Activated T-helper 1 cell treated with anti-CD3 and anti-CD28 coated beads, Interleukin-12 subunit alpha, Interleukin-12 subunit beta, Interleukin-2, Interleukin-4 antibody, amounts not matched to agents 30 ng/mL and 10 ng/mL and 1 ng/mL, durations not matched to agents 14 hours and 24 hours and 36 hours (primary cell): Measurements from ENCODE around the gene VSIG10. TPM values are rescaled to one million over a fixed set of nuclear protein-coding genes. Genes with fewer than 3 reads are reported as not detected.
A peak's percentile ranks its signal among the peaks of the same experiment; 100 is the strongest.

Experiments
- DNase-seq: peaks from one replicate; pipeline ENCODE4 v3.0.0; 2021; ENCODE audit warnings: low spot score
- H3K27ac Mint-ChIP-seq: one replicate; pipeline ENCODE4 v1.8.0; 2021; ENCODE audit warnings: mild to moderate bottlenecking, mixed read lengths
- H3K27me3 Mint-ChIP-seq: one replicate; pipeline ENCODE4 v1.8.0; 2022; ENCODE audit warnings: mild to moderate bottlenecking, moderate library complexity, mixed read lengths; ENCODE audit not compliant: insufficient read depth
- H3K36me3 Mint-ChIP-seq: one replicate; pipeline ENCODE4 v1.8.0; 2021; ENCODE audit warnings: low read depth, mixed read lengths
- H3K4me1 Mint-ChIP-seq: one replicate; pipeline ENCODE4 v1.8.0; 2021; ENCODE audit warnings: low read depth, mixed read lengths
- H3K4me3 Mint-ChIP-seq: one replicate; pipeline ENCODE4 v1.8.0; 2021; ENCODE audit warnings: mild to moderate bottlenecking, moderate library complexity, mixed read lengths
- H3K9me3 Mint-ChIP-seq: one replicate; pipeline ENCODE4 v1.8.0; 2021; ENCODE audit warnings: mixed read lengths
- intact Hi-C: fragments of 100-400 bp; cut with micrococcal nuclease; formaldehyde crosslinking; loops from one replicate; pipeline ENCODE4 v1.15.1; 2024
- total RNA-seq: library from RNA; stranded (reverse); gene quantifications from 2 replicates; pipeline ENCODE4 v1.2.3, GENCODE V29; 2022

The VSIG10 gene
- total RNA-seq, 1 donor from 2014 or later, result 16.0 TPM

DNA sequence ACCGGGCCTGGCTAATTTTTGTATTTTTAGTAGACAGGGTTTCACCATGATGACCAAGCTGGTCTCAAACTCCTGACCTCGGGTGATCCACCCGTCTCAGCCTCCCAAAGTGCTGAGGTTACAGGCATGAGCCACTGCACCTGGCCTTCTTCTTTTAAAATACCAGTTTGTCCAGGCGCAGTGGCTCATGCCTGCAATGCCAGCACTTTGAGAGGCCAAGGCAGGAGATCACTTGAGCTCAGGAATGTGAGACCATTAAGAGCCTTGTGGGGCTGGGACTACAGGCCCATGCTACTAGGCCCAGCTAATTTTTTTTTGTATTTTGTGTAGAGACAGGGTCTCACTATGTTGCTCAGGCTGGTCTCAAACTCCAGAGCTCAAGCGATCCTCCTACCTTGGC lies 24.1 kb upstream of the VSIG10 start:
- Mint-ChIP-seq H3K27ac (no peak overlapping the region), H3K27me3 (no peaks in the 10 kb centered on the region), H3K4me1 (peaks cover 6% of the 10 kb centered on the region), H3K9me3 (no peaks in the 10 kb centered on the region), H3K4me3 (no peak overlapping the region), H3K36me3 (no peaks in the 10 kb centered on the region)
- intact Hi-C loops, result no loop called here
- DNase-seq, result no peak

GRCh38 chr12:118126119-118126757 lies 22.4 kb upstream of the VSIG10 start:
- H3K4me3 Mint-ChIP-seq, result no peak overlapping the region
- intact Hi-C loops, result no loop called here
- DNase-seq, result no peak
- no peaks in the 10 kb centered on the region for H3K9me3 Mint-ChIP-seq
- no peaks in the 10 kb centered on the region for H3K27me3 Mint-ChIP-seq
- no peaks in the 10 kb centered on the region for H3K36me3 Mint-ChIP-seq
- H3K4me1 Mint-ChIP-seq, result peaks cover 3% of the 10 kb centered on the region
- no peak overlapping the region for H3K27ac Mint-ChIP-seq

GRCh38 chr12:118125743-118126118 lies 21.9 kb upstream of the VSIG10 start:
- no peak overlapping the region for H3K27ac Mint-ChIP-seq
- no peak overlapping the region for H3K4me3 Mint-ChIP-seq
- intact Hi-C loops, result no loop called here
- DNase-seq, result no peak
- H3K9me3 Mint-ChIP-seq, result no peaks in the 10 kb centered on the region
- H3K36me3 Mint-ChIP-seq, result no peaks in the 10 kb centered on the region
- H3K27me3 Mint-ChIP-seq, result no peaks in the 10 kb centered on the region
- peaks cover 8% of the 10 kb centered on the region for H3K4me1 Mint-ChIP-seq

GRCh38 chr12:118124333-118124874 lies 20.6 kb upstream of the VSIG10 start:
- intact Hi-C loops, result loop anchor here (5.0 kb wide), 2 partner anchors 233 to 247 kb away; no protein-coding TSS in a partner anchor
- no peak overlapping the region for H3K4me3 Mint-ChIP-seq
- no peak for DNase-seq
- H3K27me3 Mint-ChIP-seq, result no peaks in the 10 kb centered on the region
- no peak overlapping the region for H3K27ac Mint-ChIP-seq
- no peaks in the 10 kb centered on the region for H3K9me3 Mint-ChIP-seq
- peaks cover 14% of the 10 kb centered on the region for H3K4me1 Mint-ChIP-seq
- H3K36me3 Mint-ChIP-seq, result no peaks in the 10 kb centered on the region

DNA sequence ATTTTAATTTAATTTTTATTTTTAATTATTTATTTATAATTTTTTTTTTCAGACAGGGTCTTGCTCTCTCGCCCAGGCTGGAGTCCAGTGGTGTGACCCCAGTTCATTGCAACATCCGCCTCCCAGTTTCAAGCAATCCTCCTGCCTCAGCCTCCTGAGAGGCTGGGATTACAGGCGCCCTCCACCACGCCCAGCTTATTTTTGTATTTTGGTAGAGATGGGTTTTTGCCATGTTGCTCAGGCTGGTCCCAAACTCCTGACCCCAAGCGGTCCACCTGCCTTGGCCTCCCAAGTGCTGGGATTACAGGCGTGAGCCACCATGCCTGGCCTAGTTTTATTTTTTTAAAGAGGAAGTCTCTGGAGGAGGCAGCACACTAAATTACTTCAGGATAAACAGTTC lies 18.5 kb upstream of the VSIG10 start:
- DNase-seq, result no peak
- intact Hi-C loops, result loop anchor here (5.0 kb wide), 2 partner anchors 235 to 245 kb away; no protein-coding TSS in a partner anchor
- Mint-ChIP-seq H3K27me3 (peaks cover 2% of the 10 kb centered on the region), H3K27ac (no peak overlapping the region), H3K4me1 (peaks cover 14% of the 10 kb centered on the region), H3K36me3 (no peaks in the 10 kb centered on the region), H3K9me3 (no peaks in the 10 kb centered on the region), H3K4me3 (no peak overlapping the region)

- intact Hi-C loops, result loop anchor here (1.0 to 5.0 kb wide), 5 partner anchors 16 to 253 kb away; partner anchors contain the start of gene PEBP1
- H3K36me3 Mint-ChIP-seq, result no peaks in the 10 kb centered on the region
- no peak overlapping the region for H3K4me3 Mint-ChIP-seq
- peaks cover 14% of the 10 kb centered on the region for H3K4me1 Mint-ChIP-seq
- DNase-seq, result peak; percentile 28
- no peak overlapping the region for H3K27ac Mint-ChIP-seq
- peaks cover 2% of the 10 kb centered on the region for H3K27me3 Mint-ChIP-seq
- no peaks in the 10 kb centered on the region for H3K9me3 Mint-ChIP-seq
These were observed 17.0 kb upstream of the VSIG10 start for GRCh38 chr12:118120579-118121363.

- Mint-ChIP-seq H3K4me1 (peaks cover 14% of the 10 kb centered on the region), H3K27me3 (peaks cover 2% of the 10 kb centered on the region), H3K27ac (no peak overlapping the region), H3K36me3 (no peaks in the 10 kb centered on the region), H3K9me3 (no peaks in the 10 kb centered on the region), H3K4me3 (no peak overlapping the region)
- DNase-seq, result no peak
- intact Hi-C loops, result no loop called here
These were observed 15.7 kb upstream of the VSIG10 start for GRCh38 chr12:118119449-118119879.

GRCh38 chr12:118109088-118109487 lies 5.3 kb upstream of the VSIG10 start:
- no peaks in the 10 kb centered on the region for H3K9me3 Mint-ChIP-seq
- peaks cover 7% of the 10 kb centered on the region for H3K27me3 Mint-ChIP-seq
- no peaks in the 10 kb centered on the region for H3K36me3 Mint-ChIP-seq
- no peak overlapping the region for H3K27ac Mint-ChIP-seq
- no peak overlapping the region for H3K4me3 Mint-ChIP-seq
- no peak for DNase-seq
- intact Hi-C loops, result no loop called here
- H3K4me1 Mint-ChIP-seq, result peaks cover 5% of the 10 kb centered on the region

- no peaks in the 10 kb centered on the region for H3K9me3 Mint-ChIP-seq
- intact Hi-C loops, result no loop called here
These were observed 3.9 kb upstream of the VSIG10 start for GRCh38 chr12:118107694-118108093.

DNA sequence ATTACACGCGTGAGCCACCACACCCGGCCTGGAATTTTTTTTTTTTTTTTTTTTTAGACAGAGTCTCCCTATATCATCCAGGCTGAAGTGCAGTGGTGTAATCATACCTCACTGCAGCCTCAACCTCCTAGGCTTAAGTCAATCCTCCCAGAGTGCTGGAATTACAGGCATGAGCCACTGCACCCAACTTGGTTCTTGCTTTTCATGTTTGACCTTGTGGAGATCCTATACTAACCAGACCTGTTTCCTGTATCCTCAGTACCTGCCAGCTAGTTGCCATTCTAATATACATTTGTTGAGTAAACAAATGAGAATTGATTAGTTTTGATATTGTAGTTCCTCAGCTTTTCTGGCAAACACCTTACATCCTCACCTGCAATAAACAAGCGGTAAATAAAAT lies 3.2 kb upstream of the VSIG10 start:
- no peak overlapping the region for H3K4me3 Mint-ChIP-seq
- intact Hi-C loops, result no loop called here
- H3K27me3 Mint-ChIP-seq, result peaks cover 17% of the 10 kb centered on the region
- no peak for DNase-seq
- no peak overlapping the region for H3K27ac Mint-ChIP-seq
- no peaks in the 10 kb centered on the region for H3K9me3 Mint-ChIP-seq
- peaks cover 2% of the 10 kb centered on the region for H3K36me3 Mint-ChIP-seq
- peaks cover 10% of the 10 kb centered on the region for H3K4me1 Mint-ChIP-seq

More at GRCh38 chr12:118107694-118108093, 3.9 kb upstream of the VSIG10 start:
- H3K4me1 Mint-ChIP-seq, result peaks cover 9% of the 10 kb centered on the region
- H3K4me3 Mint-ChIP-seq, result no peak overlapping the region
- peaks cover 13% of the 10 kb centered on the region for H3K27me3 Mint-ChIP-seq
- DNase-seq, result no peak
- H3K27ac Mint-ChIP-seq, result no peak overlapping the region
- peaks cover 2% of the 10 kb centered on the region for H3K36me3 Mint-ChIP-seq

DNA sequence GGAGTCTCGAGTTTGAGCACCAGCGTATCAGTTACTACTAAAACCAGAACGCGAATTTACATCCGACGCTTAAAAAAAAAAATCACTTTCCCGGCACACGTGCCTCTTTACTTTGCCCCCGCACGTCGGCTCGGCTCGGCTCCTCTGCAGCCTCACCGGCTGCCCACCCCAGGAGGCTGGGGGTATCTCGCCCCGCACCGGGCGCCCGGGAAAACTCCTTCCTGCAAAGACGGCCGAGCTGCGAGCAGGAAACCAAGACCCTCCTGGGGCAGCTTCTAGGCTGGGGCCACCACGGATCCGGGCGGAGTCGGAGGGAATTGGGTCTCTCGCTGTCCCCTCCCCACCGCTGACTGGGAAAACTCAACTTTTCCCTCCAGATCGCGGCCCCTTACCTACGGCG lies 610 bp downstream of the VSIG10 start:
- intact Hi-C loops, result no loop called here
- H3K4me3 Mint-ChIP-seq, result peak overlapping the region; percentile 95
- H3K36me3 Mint-ChIP-seq, result peaks cover 2% of the 10 kb centered on the region
- peaks cover 32% of the 10 kb centered on the region for H3K27me3 Mint-ChIP-seq
- no peak for DNase-seq
- peaks cover 10% of the 10 kb centered on the region for H3K4me1 Mint-ChIP-seq
- H3K9me3 Mint-ChIP-seq, result no peaks in the 10 kb centered on the region
- H3K27ac Mint-ChIP-seq, result no peak overlapping the region

DNA sequence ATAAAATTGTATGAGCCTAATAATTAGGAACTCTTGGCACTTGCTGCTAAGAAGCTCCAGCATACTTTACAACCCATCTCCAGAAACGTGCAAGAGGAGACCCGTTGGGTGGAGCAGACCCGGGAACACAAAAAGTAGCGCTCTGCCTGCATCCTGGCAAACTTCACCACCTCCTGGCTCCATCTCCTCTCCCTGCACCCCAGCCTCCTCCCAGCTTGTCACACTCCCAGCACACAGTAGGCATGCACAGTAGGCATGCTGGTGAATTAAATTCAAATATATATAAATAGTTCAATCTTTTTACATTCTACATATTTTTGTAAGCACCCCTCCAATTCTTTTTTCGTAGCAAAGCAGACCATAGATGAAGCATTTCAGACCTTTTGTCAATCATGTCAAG lies 1.2 kb downstream of the VSIG10 start:
- peaks cover 2% of the 10 kb centered on the region for H3K36me3 Mint-ChIP-seq
- H3K9me3 Mint-ChIP-seq, result no peaks in the 10 kb centered on the region
- H3K27me3 Mint-ChIP-seq, result peaks cover 32% of the 10 kb centered on the region
- H3K4me1 Mint-ChIP-seq, result peaks cover 10% of the 10 kb centered on the region
- H3K27ac Mint-ChIP-seq, result peak overlapping the region; percentile 44
- no peak for DNase-seq
- intact Hi-C loops, result no loop called here
- H3K4me3 Mint-ChIP-seq, result peak overlapping the region; percentile 95

DNA sequence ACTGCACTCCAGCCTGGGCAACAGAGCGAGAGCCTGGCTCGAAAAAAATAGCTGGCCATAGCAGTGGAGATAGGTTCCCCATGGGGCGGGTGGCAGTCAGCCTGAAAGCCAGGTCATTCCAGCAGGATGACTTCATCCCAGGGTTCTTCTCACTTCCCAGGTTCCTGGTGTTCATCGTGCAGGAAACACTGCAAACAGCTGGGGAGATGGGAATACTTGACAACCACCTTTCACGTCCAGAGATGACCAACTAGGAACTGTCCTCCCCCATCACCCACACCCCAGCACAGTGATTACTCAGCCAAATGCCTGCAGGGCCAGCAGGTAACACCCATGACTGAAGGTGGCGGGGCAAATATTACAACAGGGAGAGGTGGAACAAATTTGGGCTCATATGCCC lies 1.7 kb downstream of the VSIG10 start:
- Mint-ChIP-seq H3K27ac (no peak overlapping the region), H3K36me3 (peaks cover 2% of the 10 kb centered on the region), H3K4me3 (peak overlapping the region; percentile 95), H3K9me3 (no peaks in the 10 kb centered on the region), H3K4me1 (peaks cover 10% of the 10 kb centered on the region), H3K27me3 (peaks cover 32% of the 10 kb centered on the region)
- DNase-seq, result no peak
- intact Hi-C loops, result no loop called here
